HCT116 (cell line): ENCODE results near the gene FRAS1.

Experiments used
- CTCF ChIP-seq, 3 experiments: fragments of 200-600 bp in 1 of 3; sonication (generic) in 1 of 3; IDR thresholded peaks in 2 of 3; conservative IDR thresholded peaks in 1 of 3; 2 replicates each; pipeline ENCODE4 v1.5.1; 2012 to 2017; ENCODE audit warnings: low read depth in 2 of 3, low read length in 2 of 3, antibody characterized with exemption in 1 of 3, borderline replicate concordance in 1 of 3, control low read depth in 1 of 3, mild to moderate bottlenecking in 1 of 3, mixed read lengths in 1 of 3, mixed run types in 1 of 3, moderate library complexity in 1 of 3; ENCODE audit not compliant: insufficient read depth in 1 of 3
- EZH2 ChIP-seq: fragments of 200-600 bp; sonication (generic); IDR thresholded peaks from 2 replicates; pipeline ENCODE4 v1.6.1; 2017; ENCODE audit warnings: antibody characterized with exemption, mixed run types
- POLR2A ChIP-seq: IDR thresholded peaks from 2 replicates; pipeline ENCODE4 v1.7.0; 2011; ENCODE audit warnings: borderline replicate concordance; ENCODE audit not compliant: insufficient read depth, insufficient read length; ENCODE audit errors: extremely low read depth
- REST ChIP-seq: IDR thresholded peaks from 2 replicates; pipeline ENCODE4 v1.6.1; 2012; ENCODE audit warnings: low read depth
- SP1 ChIP-seq: IDR thresholded peaks from 2 replicates; pipeline ENCODE4 v1.6.1; 2012; ENCODE audit warnings: low read depth
- TCF7L2 ChIP-seq: IDR thresholded peaks from 2 replicates; pipeline ENCODE4 v1.7.0; 2011; ENCODE audit warnings: borderline replicate concordance, inconsistent platforms; ENCODE audit not compliant: insufficient read depth, insufficient read length; ENCODE audit errors: extremely low read depth
- YY1 ChIP-seq: IDR thresholded peaks from 2 replicates; pipeline ENCODE4 v1.6.1; 2011; ENCODE audit warnings: low read length, low read depth, moderate library complexity, mild to moderate bottlenecking; ENCODE audit not compliant: insufficient replicate concordance; ENCODE audit errors: extremely low read depth
- ZBTB33 ChIP-seq: IDR thresholded peaks from 2 replicates; pipeline ENCODE4 v1.6.1; 2011; ENCODE audit warnings: mild to moderate bottlenecking, low read length, moderate library complexity; ENCODE audit not compliant: insufficient replicate concordance; ENCODE audit errors: extremely low read depth
- ZFX ChIP-seq: fragments of 450-650 bp; IDR thresholded peaks from 2 replicates; pipeline ENCODE4 v1.6.1; 2017

- TF ChIP-seq CTCF (IDR thresholded peaks at IDR 0.05 in 2 of 3, conservative IDR thresholded peaks at IDR 0.05 in 1 of 3; ENCODE audit: borderline replicate concordance in 1 of 3, insufficient read depth in 1 of 3, low read depth in 2 of 3, low read length in 2 of 3) = no peak
- no peak for TF ChIP-seq YY1
- TF ChIP-seq EZH2 = no peak
- TF ChIP-seq ZFX = no peak
- TF ChIP-seq TCF7L2 = no peak
- no peak for TF ChIP-seq SP1
- no peak for TF ChIP-seq POLR2A
- TF ChIP-seq ZBTB33 = no peak
- TF ChIP-seq REST = no peak
These were observed 62.6 kb downstream of the FRAS1 start for GRCh38 chr4:78119698-78120097.
